T-cell (primary cell): ENCODE results near the gene ZFAND3. TPM values are rescaled to one million over a fixed set of nuclear protein-coding genes. Genes with fewer than 3 reads are reported as not detected.

ENCODE experiments used
- ATAC-seq, 4 experiments: fragments of 200-7000 bp in 3 of 4; fragments of 150-1000 bp in 1 of 4; cut with Tn5 transposase; replicated peaks in 1 of 4; 1 replicate in 3 of 4; 2 replicates in 1 of 4; pipeline ENCODE4 v1.10.0; 2021; ENCODE audit warnings: moderate library complexity in 3 of 4, mild to moderate bottlenecking in 2 of 4, moderate number of reproducible peaks in 1 of 4
- CTCF ChIA-PET, 2 donors: fragments of 300-600 bp; sonication (Branson Sonifier 250); formaldehyde crosslinking; loops; one replicate each; lab custom pipeline; 2022; ENCODE audit warnings: antibody characterized with exemption in 2 of 2; lab: Charles Lee
- POLR2A ChIA-PET, 2 donors: fragments of 300-600 bp; sonication (Branson Sonifier 250); formaldehyde crosslinking; loops; one replicate each; lab custom pipeline; 2022; ENCODE audit warnings: antibody characterized with exemption in 2 of 2; lab: Charles Lee
- DNase-seq, 35 experiments: peaks; one replicate each; pipeline versions ENCODE4 v3.0.0 to v3.0.0-alpha.2; 2013 to 2023
- H3K27ac ChIP-seq: one replicate; pipeline ENCODE4 v1.5.1; 2013; ENCODE audit warnings: low read length
- H3K27me3 ChIP-seq, 2 experiments: replicated peaks in 1 of 2; 1 replicate in 1 of 2; 2 replicates in 1 of 2; pipeline versions ENCODE4 v1.6.1 to v1.7.0; 2013; ENCODE audit warnings: low read length in 1 of 2, mixed read lengths in 1 of 2; ENCODE audit not compliant: control insufficient read depth in 2 of 2, insufficient read depth in 2 of 2; ENCODE audit errors: extremely low read depth in 1 of 2
- H3K36me3 ChIP-seq, 2 donors: 1 replicate in 1 of 2; 2 replicates in 1 of 2; pipeline versions ENCODE4 v1.6.1 to v1.7.0; 2013; ENCODE audit warnings: low read length in 1 of 2; ENCODE audit not compliant: control insufficient read depth in 2 of 2, insufficient read depth in 1 of 2; ENCODE audit errors: extremely low read depth in 1 of 2
- H3K4me1 ChIP-seq, 2 experiments: 1 replicate in 1 of 2; 2 replicates in 1 of 2; pipeline versions ENCODE4 v1.6.1 to v1.7.0; 2013; ENCODE audit warnings: low read length in 2 of 2, mixed read lengths in 1 of 2; ENCODE audit not compliant: insufficient read depth in 2 of 2, control insufficient read depth in 1 of 2; ENCODE audit errors: extremely low read depth in 1 of 2
- H3K4me3 ChIP-seq, 2 donors: 1 replicate in 1 of 2; 2 replicates in 1 of 2; pipeline versions ENCODE4 v1.5.1 to v1.7.0; 2013; ENCODE audit warnings: mild to moderate bottlenecking in 2 of 2, low read length in 1 of 2, moderate library complexity in 1 of 2; ENCODE audit not compliant: control insufficient read depth in 1 of 2; ENCODE audit errors: extremely low read depth in 1 of 2
- H3K9me3 ChIP-seq: 2 replicates; pipeline ENCODE4 v1.7.0; 2013
- H3K27ac Mint-ChIP-seq, 2 donors: one replicate each; pipeline ENCODE4 v1.8.0; 2020 to 2021; ENCODE audit warnings: mild to moderate bottlenecking in 2 of 2, mixed read lengths in 2 of 2
- H3K27me3 Mint-ChIP-seq, 2 donors: one replicate each; pipeline ENCODE4 v1.8.0; 2021 to 2022; ENCODE audit warnings: mixed read lengths in 2 of 2
- H3K36me3 Mint-ChIP-seq: one replicate; pipeline ENCODE4 v1.8.0; 2021; ENCODE audit warnings: mixed read lengths
- H3K4me1 Mint-ChIP-seq, 3 donors: one replicate each; pipeline ENCODE4 v1.8.0; 2020 to 2022; ENCODE audit warnings: mixed read lengths in 3 of 3, mild to moderate bottlenecking in 1 of 3
- H3K4me3 Mint-ChIP-seq, 3 donors: one replicate each; pipeline ENCODE4 v1.8.0; 2020 to 2022; ENCODE audit warnings: mild to moderate bottlenecking in 3 of 3, mixed read lengths in 3 of 3, moderate library complexity in 3 of 3
- H3K9me3 Mint-ChIP-seq, 3 donors: one replicate each; pipeline ENCODE4 v1.8.0; 2020 to 2022; ENCODE audit warnings: mixed read lengths in 3 of 3
- WGBS: methylation state at CpG from one replicate; pipeline ENCODE4 v1.1.5; 2013; ENCODE audit warnings: missing lambda C conversion rate; ENCODE audit not compliant: insufficient coverage; 5-methylcytosine and 5-hydroxymethylcytosine counted together
- total RNA-seq, 35 experiments: library from RNA in 6 of 35; stranded (reverse) in 6 of 35; fragments of 120-200 nt in 1 of 35; gene quantifications; one replicate each; pipeline versions ENCODE4 v1.2.1 to v1.2.4 and lab custom pipeline; 2013 to 2026

Gene ZFAND3
- total RNA-seq, 5 donors from 2014 or later (not counting 1 experiment from before 2014, with no cell fraction given), result 35.6 to 59.3 (median 36.4) TPM

DNA sequence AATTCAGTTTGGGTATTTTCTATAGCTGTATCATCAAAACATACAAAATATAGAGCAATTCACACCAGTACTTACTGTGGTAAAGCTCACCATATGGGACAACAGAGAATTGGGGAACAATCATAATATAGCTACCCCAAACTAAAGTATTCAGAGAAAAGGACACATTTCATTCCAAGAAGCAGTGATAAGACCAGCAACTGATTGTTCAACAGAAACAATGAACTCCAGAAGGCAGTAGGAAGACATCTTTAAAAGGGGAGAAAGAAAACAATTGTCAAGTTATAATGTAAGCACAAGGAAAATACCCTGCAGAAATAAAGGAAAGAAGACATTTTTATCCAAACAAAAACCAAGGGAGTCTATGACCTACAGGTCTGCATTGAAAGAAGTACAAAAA, 210.9 kb downstream of the ZFAND3 start:
- POLR2A ChIA-PET, result no interaction called here
- H3K36me3 Mint-ChIP-seq, result no peaks in the 10 kb centered on the region

DNA sequence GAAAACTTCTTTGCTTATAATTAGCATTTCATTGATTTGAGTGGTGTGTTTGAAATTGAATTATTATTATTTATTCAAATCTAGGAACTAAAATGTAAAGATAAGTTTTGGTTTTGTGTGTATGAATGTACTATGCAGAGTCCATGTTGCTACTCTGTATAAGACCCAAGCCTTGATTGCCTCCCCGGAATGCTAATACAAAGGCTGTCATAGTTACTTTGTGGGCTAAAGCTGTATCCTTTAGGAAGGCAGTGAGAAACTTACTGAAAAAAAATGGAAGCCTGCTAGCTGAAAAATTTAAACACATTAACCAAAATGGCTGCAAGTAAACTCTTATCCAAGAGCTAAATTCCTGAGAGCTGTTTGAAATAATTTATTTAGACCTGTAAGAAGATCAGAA, 213.3 kb downstream of the ZFAND3 start:
- ATAC-seq (no peak), DNase-seq (no peak)
- no CpG with 5 or more reads among the region's 1 CpG for WGBS
- no peaks in the 10 kb centered on the region for H3K9me3 ChIP-seq
- H3K9me3 Mint-ChIP-seq, result no peaks in the 10 kb centered on the region
- CTCF ChIA-PET, result interaction anchor here in 1 of 2 donors (0.5 to 0.9 kb wide), 3 partner anchors 10 to 51 kb away, joined by 3 read pairs; no protein-coding TSS in a partner anchor
- peaks cover 73 to 90% (median 80%) of the 10 kb centered on the region in 3 donors for H3K4me1 Mint-ChIP-seq
- no peak overlapping the region for H3K4me3 ChIP-seq
- no peaks in the 10 kb centered on the region for H3K27me3 Mint-ChIP-seq
- H3K27ac Mint-ChIP-seq, result no peak overlapping the region
- peaks cover 0 to 12% of the 10 kb centered on the region in 2 experiments for H3K4me1 ChIP-seq
- POLR2A ChIA-PET, result interaction anchor here in 1 of 2 donors (0.7 kb wide), 1 partner anchor 101 kb away, joined by 3 read pairs; no protein-coding TSS in a partner anchor
- H3K27ac ChIP-seq, result no peak overlapping the region
- H3K36me3 Mint-ChIP-seq, result peaks cover 6% of the 10 kb centered on the region
- H3K27me3 ChIP-seq, result no peaks in the 10 kb centered on the region
- H3K4me3 Mint-ChIP-seq, result no peak overlapping the region
- no peaks in the 10 kb centered on the region for H3K36me3 ChIP-seq

More for the DNA sequence above, 210.9 kb downstream of the ZFAND3 start:
- H3K4me1 Mint-ChIP-seq, result peaks cover 79 to 91% (median 81%) of the 10 kb centered on the region in 3 donors
- Histone ChIP-seq H3K36me3 (no peaks in the 10 kb centered on the region), H3K4me1 (peaks cover 0 to 14% of the 10 kb centered on the region in 2 experiments), H3K4me3 (no peak overlapping the region), H3K27ac (no peak overlapping the region), H3K9me3 (no peaks in the 10 kb centered on the region), H3K27me3 (no peaks in the 10 kb centered on the region)
- CTCF ChIA-PET, result no interaction called here
- ATAC-seq, result no peak
- no peak for DNase-seq
- no peaks in the 10 kb centered on the region for H3K9me3 Mint-ChIP-seq
- H3K27me3 Mint-ChIP-seq, result no peaks in the 10 kb centered on the region
- no peak overlapping the region for H3K4me3 Mint-ChIP-seq
- no peak overlapping the region for H3K27ac Mint-ChIP-seq

DNA sequence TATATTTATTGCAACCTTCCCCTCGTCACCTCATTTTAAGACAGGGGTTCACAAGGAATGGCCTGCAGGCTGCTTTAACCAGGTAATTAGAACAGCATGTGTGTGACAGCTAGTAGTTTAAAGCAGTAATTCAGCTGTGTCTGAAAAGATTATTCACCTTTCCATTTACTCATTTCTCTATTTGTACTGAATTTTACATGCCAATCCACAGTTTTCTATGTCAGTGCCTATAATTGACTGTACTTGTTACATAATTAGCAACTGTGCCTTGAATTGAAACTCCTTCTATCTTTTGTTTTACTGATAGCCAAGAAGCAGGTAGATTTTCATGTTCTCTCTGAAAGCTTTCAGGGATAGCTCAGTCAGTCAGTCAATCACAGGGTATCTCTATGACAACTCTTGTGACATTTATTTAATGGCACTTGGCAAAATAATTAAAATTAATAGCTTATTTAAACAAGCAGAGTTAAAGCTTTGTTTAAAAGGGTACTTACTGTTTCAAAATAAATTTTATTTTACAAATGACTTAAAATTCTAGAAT, 214.0 kb downstream of the ZFAND3 start:
- POLR2A ChIA-PET, result no interaction called here
- no peak overlapping the region for H3K4me3 Mint-ChIP-seq
- no peak for ATAC-seq

DNA sequence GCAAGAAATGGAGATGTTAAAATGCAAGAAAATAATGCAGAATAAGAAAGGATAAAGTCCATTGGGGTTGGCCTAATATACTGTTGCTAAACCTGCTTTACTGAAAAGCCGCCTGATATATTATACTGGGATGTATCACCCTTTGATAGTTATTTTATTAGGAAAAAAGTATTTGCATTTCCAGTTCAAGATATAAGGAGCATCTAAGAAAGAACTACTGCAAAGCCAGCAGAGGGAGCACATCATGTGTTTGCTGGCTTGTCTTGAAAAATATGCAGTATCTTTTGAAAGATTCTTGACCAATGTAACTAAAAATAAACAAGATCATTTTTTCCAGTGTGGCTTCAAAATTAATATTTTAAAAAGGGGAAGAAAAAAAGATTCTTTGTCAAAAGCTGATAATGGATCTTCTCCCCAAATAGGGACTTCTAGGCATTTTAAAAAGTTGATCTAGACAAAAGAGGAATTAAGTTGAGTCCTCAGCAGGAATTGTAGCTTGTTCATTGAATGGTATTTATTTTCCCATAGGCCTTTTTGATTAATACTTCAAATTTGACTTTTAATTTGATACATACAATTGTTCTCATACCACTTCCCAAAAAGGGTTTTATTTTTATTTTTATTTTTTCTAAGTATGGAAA, 214.9 kb downstream of the ZFAND3 start:
- POLR2A ChIA-PET, result no interaction called here
- DNase-seq, result peak in 1 of 35 experiments; percentile 26

More for the DNA sequence above, 214.0 kb downstream of the ZFAND3 start:
- Mint-ChIP-seq H3K36me3 (peaks cover 8% of the 10 kb centered on the region), H3K4me1 (peaks cover 71 to 88% (median 79%) of the 10 kb centered on the region in 3 donors), H3K27ac (no peak overlapping the region), H3K27me3 (no peaks in the 10 kb centered on the region), H3K9me3 (no peaks in the 10 kb centered on the region)
- no peak overlapping the region for H3K27ac ChIP-seq
- no CpG with 5 or more reads among the region's 1 CpG for WGBS
- no peaks in the 10 kb centered on the region for H3K36me3 ChIP-seq
- CTCF ChIA-PET, result interaction anchor here in 1 of 2 donors (0.6 to 0.8 kb wide), 3 partner anchors 12 to 52 kb away, joined by 3 read pairs; no protein-coding TSS in a partner anchor
- no peaks in the 10 kb centered on the region for H3K27me3 ChIP-seq
- no peaks in the 10 kb centered on the region for H3K9me3 ChIP-seq
- H3K4me1 ChIP-seq, result peaks cover 0 to 9% of the 10 kb centered on the region in 2 experiments
- no peak overlapping the region for H3K4me3 ChIP-seq
- no peak for DNase-seq

GRCh38 chr6:38035478-38035877, 216.0 kb downstream of the ZFAND3 start:
- ATAC-seq (no peak), DNase-seq (no peak)
- Mint-ChIP-seq H3K4me3 (no peak overlapping the region), H3K9me3 (no peaks in the 10 kb centered on the region), H3K4me1 (peaks cover 67 to 79% (median 75%) of the 10 kb centered on the region in 3 donors), H3K27ac (no peak overlapping the region), H3K36me3 (peaks cover 8% of the 10 kb centered on the region), H3K27me3 (no peaks in the 10 kb centered on the region)
- Histone ChIP-seq H3K36me3 (no peaks in the 10 kb centered on the region), H3K4me3 (no peak overlapping the region), H3K9me3 (no peaks in the 10 kb centered on the region), H3K27ac (no peak overlapping the region), H3K27me3 (no peaks in the 10 kb centered on the region), H3K4me1 (peaks cover 0 to 9% of the 10 kb centered on the region in 2 experiments)
- no CpG with 5 or more reads among the region's 1 CpG for WGBS
- ChIA-PET CTCF (no interaction called here), POLR2A (no interaction called here)

More for the DNA sequence above, 214.9 kb downstream of the ZFAND3 start:
- H3K9me3 ChIP-seq, result no peaks in the 10 kb centered on the region
- H3K27me3 ChIP-seq, result no peaks in the 10 kb centered on the region
- peaks cover 8% of the 10 kb centered on the region for H3K36me3 Mint-ChIP-seq
- H3K27me3 Mint-ChIP-seq, result no peaks in the 10 kb centered on the region
- H3K4me3 ChIP-seq, result no peak overlapping the region
- H3K9me3 Mint-ChIP-seq, result no peaks in the 10 kb centered on the region
- no peak overlapping the region for H3K27ac Mint-ChIP-seq
- H3K4me1 ChIP-seq, result peaks cover 0 to 9% of the 10 kb centered on the region in 2 experiments
- H3K4me1 Mint-ChIP-seq, result peaks cover 72 to 84% (median 78%) of the 10 kb centered on the region in 3 donors
- CTCF ChIA-PET, result interaction anchor here in 1 of 2 donors (0.7 to 0.8 kb wide), 2 partner anchors 11 to 23 kb away, joined by 3 read pairs; no protein-coding TSS in a partner anchor
- no peaks in the 10 kb centered on the region for H3K36me3 ChIP-seq
- ATAC-seq, result no peak
- H3K4me3 Mint-ChIP-seq, result peak overlapping the region in 1 of 3 donors; percentile 13
- H3K27ac ChIP-seq, result no peak overlapping the region
- no CpG with 5 or more reads among the region's 1 CpG for WGBS

DNA sequence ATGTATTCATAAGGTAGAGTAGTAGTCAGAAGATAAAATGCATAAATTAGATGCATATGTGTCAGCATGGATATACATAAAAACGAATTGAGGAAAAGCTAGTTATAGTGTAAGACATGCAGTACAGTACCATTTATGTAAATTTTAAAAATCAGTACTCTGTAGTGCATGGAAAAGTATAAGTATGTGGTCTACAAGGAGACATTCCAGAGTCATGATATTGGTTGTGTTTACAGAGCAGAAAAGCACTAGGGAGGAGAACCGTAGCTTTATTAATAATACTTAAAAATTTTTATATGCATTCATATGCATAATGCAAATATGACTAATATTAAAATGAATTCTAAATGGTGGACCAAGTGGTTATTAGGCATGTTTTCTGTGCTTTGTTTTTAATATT, 220.0 kb downstream of the ZFAND3 start:
- ChIA-PET POLR2A (no interaction called here), CTCF (no interaction called here)
- no peak overlapping the region for H3K4me3 Mint-ChIP-seq
- H3K27me3 Mint-ChIP-seq, result no peaks in the 10 kb centered on the region
- H3K36me3 Mint-ChIP-seq, result peaks cover 11% of the 10 kb centered on the region
- no peak for DNase-seq
- Histone ChIP-seq H3K4me3 (no peak overlapping the region), H3K4me1 (peaks cover 0 to 5% of the 10 kb centered on the region in 2 experiments), H3K9me3 (no peaks in the 10 kb centered on the region), H3K36me3 (no peaks in the 10 kb centered on the region), H3K27me3 (no peaks in the 10 kb centered on the region), H3K27ac (no peak overlapping the region)
- no peak for ATAC-seq
- H3K4me1 Mint-ChIP-seq, result peaks cover 43 to 58% (median 49%) of the 10 kb centered on the region in 3 donors
- no peaks in the 10 kb centered on the region for H3K9me3 Mint-ChIP-seq
- no peak overlapping the region for H3K27ac Mint-ChIP-seq
- no CpG with 5 or more reads among the region's 2 CpGs for WGBS
